ENCODE measurements around the gene PTGDR2.

- no peak for TF ChIP-seq CTCF (IDR thresholded peaks at IDR 0.05)
- no peak for TF ChIP-seq POLR2AphosphoS5 (IDR thresholded peaks at IDR 0.05; ENCODE audit: insufficient read depth in 1 of 2, low read depth in 1 of 2)
- no peak for TF ChIP-seq POLR2A (IDR thresholded peaks at IDR 0.05)
Observed at GRCh38 chr11:60835534-60835846, 20.3 kb downstream of the PTGDR2 start.

Data from vagina (tissue), 2 donors.